H1 (cell line): ENCODE results near the gene DCAF4. TPM values are rescaled to one million over a fixed set of nuclear protein-coding genes. Genes with fewer than 3 reads are reported as not detected.

Experiments used
- BRCA1 ChIP-seq: IDR thresholded peaks from 2 replicates; pipeline ENCODE4 v1.6.1; 2012; ENCODE audit warnings: low read depth, low read length, improper control_type of control experiment
- CEBPB ChIP-seq: IDR thresholded peaks from 2 replicates; pipeline ENCODE4 v1.6.1; 2012; ENCODE audit warnings: low read depth, low read length
- SAP30 ChIP-seq: fragments of 300-600 bp; sonication (generic); IDR thresholded peaks from 2 replicates; pipeline ENCODE4 v1.7.1; 2012; ENCODE audit warnings: low read length, moderate library complexity, mild to moderate bottlenecking, inconsistent platforms; ENCODE audit not compliant: insufficient read depth, insufficient replicate concordance
- polyA plus RNA-seq, 7 experiments: library from polyadenylated mRNA; depleted of rRNA in 3 of 7; stranded (reverse) in 5 of 7; unstranded in 2 of 7; fragments of >200 nt in 5 of 7; fragments of 200-250 nt in 2 of 7; gene quantifications; 1 replicate in 5 of 7; 2 replicates in 1 of 7; 4 replicates in 1 of 7; pipeline versions ENCODE4 v1.2.1 to v1.2.3, GENCODE V29; 2011 to 2013; ENCODE audit warnings: missing spikeins in 2 of 7, mixed read lengths in 2 of 7
- total RNA-seq: library from RNA; stranded (reverse); fragmentation: NEBNext Ultra II Directional; extraction: Animal tissue kit (Norgen Biotek cat#: 25700); gene quantifications from 2 replicates; pipeline ENCODE4 v1.2.1, GENCODE V29; 2021

DCAF4 gene
- total and polyA plus RNA-seq, 2 of the 8 experiments (the other 6 are each of a cell fraction or from before 2014, with no cell fraction given), result 17.0 to 21.1 TPM

DNA sequence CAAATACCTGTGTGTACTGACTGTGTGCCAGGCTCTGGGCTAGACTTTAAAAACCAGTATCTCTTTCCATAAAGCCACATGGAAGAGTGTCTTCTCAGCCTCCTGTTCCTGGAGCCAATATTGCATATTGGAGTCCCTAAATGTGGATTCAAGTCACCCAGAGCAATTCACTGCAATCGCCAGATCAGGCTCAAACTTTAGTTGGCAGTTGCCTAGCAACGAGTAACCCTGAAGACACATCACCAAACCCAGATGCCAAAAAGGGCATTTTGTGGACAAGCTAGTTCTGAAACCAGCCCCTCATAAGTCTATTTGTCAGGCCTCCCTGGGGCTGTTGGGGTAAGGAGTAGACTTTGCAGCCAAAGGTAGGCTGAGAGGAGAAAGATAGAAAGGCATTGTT lies 46.1 kb upstream of the DCAF4 start (continued):
- TF ChIP-seq SAP30 (no peak), CEBPB (no peak), BRCA1 (no peak)
